Activated T-cell treated with anti-CD3 and anti-CD28 coated beads for 48 hours (primary cell): Measurements from ENCODE around the gene PAOX.

Source experiments
- DNase-seq: peaks from one replicate; pipeline ENCODE4 v3.0.0-alpha.2; 2020; ENCODE audit warnings: low read depth

PAOX gene

GRCh38 chr10:133440633-133441285 is 61.7 kb downstream of the PAOX start:
- DNase-seq: no peak
